ENCODE data around the gene VILL. TPM values are rescaled to one million over a fixed set of nuclear protein-coding genes. Genes with fewer than 3 reads are reported as not detected.

The VILL gene
- total RNA-seq, 2 experiments from 2014 or later, result 14.6 to 15.1 TPM

GRCh38 chr3:37988931-37989525, 1.6 kb upstream of the VILL start:
- no peaks in the 10 kb centered on the region for H3K36me3 Mint-ChIP-seq (ENCODE audit: low read depth)
- POLR2A ChIA-PET, result no interaction called here
- ATAC-seq (no peak), DNase-seq (no peak)
- H3K4me3 Mint-ChIP-seq, result no peak overlapping the region
- H3K9me3 Mint-ChIP-seq (ENCODE audit: insufficient read depth), result no peaks in the 10 kb centered on the region
- H3K27ac Mint-ChIP-seq, result no peak overlapping the region
- CTCF ChIA-PET, result no interaction called here
- peaks cover 7% of the 10 kb centered on the region for H3K4me1 Mint-ChIP-seq (ENCODE audit: low read depth)
- H3K27me3 Mint-ChIP-seq (ENCODE audit: low read depth), result peaks cover 3% of the 10 kb centered on the region

- DNase-seq (no peak), ATAC-seq (no peak)
- Mint-ChIP-seq H3K27ac (no peak overlapping the region), H3K36me3 (ENCODE audit: low read depth) (no peaks in the 10 kb centered on the region), H3K4me1 (ENCODE audit: low read depth) (peaks cover 16% of the 10 kb centered on the region), H3K27me3 (ENCODE audit: low read depth) (peaks cover 3% of the 10 kb centered on the region), H3K4me3 (no peak overlapping the region), H3K9me3 (ENCODE audit: insufficient read depth) (no peaks in the 10 kb centered on the region)
- POLR2A ChIA-PET, result no interaction called here
- CTCF ChIA-PET, result no interaction called here
Measured at GRCh38 chr3:37989821-37990480, 635 bp upstream of the VILL start.

- Mint-ChIP-seq H3K4me3 (no peak overlapping the region), H3K27me3 (ENCODE audit: low read depth) (peaks cover 3% of the 10 kb centered on the region), H3K4me1 (ENCODE audit: low read depth) (peaks cover 27% of the 10 kb centered on the region), H3K9me3 (ENCODE audit: insufficient read depth) (no peaks in the 10 kb centered on the region), H3K27ac (no peak overlapping the region), H3K36me3 (ENCODE audit: low read depth) (peaks cover 11% of the 10 kb centered on the region)
- CTCF ChIA-PET, result no interaction called here
- POLR2A ChIA-PET, result no interaction called here
- no peak for ATAC-seq
- DNase-seq, result no peak
Measured at GRCh38 chr3:37991109-37991508, 523 bp downstream of the VILL start.

- ChIA-PET POLR2A (interaction anchor here (1.4 kb wide), 1 partner anchor 47 kb away, joined by 3 read pairs; the partner anchor contains the start of gene DLEC1), CTCF (interaction anchor here (1.0 kb wide), 1 partner anchor 17 kb away, joined by 5 read pairs; no protein-coding TSS in a partner anchor)
- Mint-ChIP-seq H3K9me3 (ENCODE audit: insufficient read depth) (no peaks in the 10 kb centered on the region), H3K36me3 (ENCODE audit: low read depth) (peaks cover 18% of the 10 kb centered on the region), H3K4me1 (ENCODE audit: low read depth) (peaks cover 34% of the 10 kb centered on the region), H3K4me3 (no peak overlapping the region), H3K27ac (no peak overlapping the region), H3K27me3 (ENCODE audit: low read depth) (peaks cover 3% of the 10 kb centered on the region)
- ATAC-seq (no peak), DNase-seq (no peak)
Measured at GRCh38 chr3:37991823-37992222, 1.2 kb downstream of the VILL start.

GRCh38 chr3:37992271-37993066, 1.9 kb downstream of the VILL start:
- H3K27ac Mint-ChIP-seq, result peak overlapping the region; percentile 2
- peaks cover 39% of the 10 kb centered on the region for H3K4me1 Mint-ChIP-seq (ENCODE audit: low read depth)
- no peaks in the 10 kb centered on the region for H3K9me3 Mint-ChIP-seq (ENCODE audit: insufficient read depth)
- peaks cover 20% of the 10 kb centered on the region for H3K36me3 Mint-ChIP-seq (ENCODE audit: low read depth)
- H3K27me3 Mint-ChIP-seq (ENCODE audit: low read depth), result peaks cover 3% of the 10 kb centered on the region
- H3K4me3 Mint-ChIP-seq, result peak overlapping the region; percentile 91
- ChIA-PET POLR2A (interaction anchor here (1.4 kb wide), 1 partner anchor 47 kb away, joined by 3 read pairs; the partner anchor contains the start of gene DLEC1), CTCF (interaction anchor here (1.0 to 1.2 kb wide), 3 partner anchors 18 to 25 kb away, joined by 3 to 5 read pairs (median 5); no protein-coding TSS in a partner anchor)
- ATAC-seq (no peak), DNase-seq (no peak)

- H3K27me3 Mint-ChIP-seq (ENCODE audit: low read depth), result peaks cover 3% of the 10 kb centered on the region
- H3K4me1 Mint-ChIP-seq (ENCODE audit: low read depth), result peaks cover 43% of the 10 kb centered on the region
- H3K27ac Mint-ChIP-seq, result no peak overlapping the region
- POLR2A ChIA-PET, result interaction anchor here (1.4 kb wide), 1 partner anchor 46 kb away, joined by 3 read pairs; the partner anchor contains the start of gene DLEC1
- ATAC-seq (no peak), DNase-seq (no peak)
- H3K36me3 Mint-ChIP-seq (ENCODE audit: low read depth), result peaks cover 24% of the 10 kb centered on the region
- CTCF ChIA-PET, result interaction anchor here (1.0 to 1.2 kb wide), 2 partner anchors 19 to 26 kb away, joined by 3 to 5 read pairs; no protein-coding TSS in a partner anchor
- H3K4me3 Mint-ChIP-seq, result peak overlapping the region; percentile 91
- H3K9me3 Mint-ChIP-seq (ENCODE audit: insufficient read depth), result no peaks in the 10 kb centered on the region
Measured at GRCh38 chr3:37993067-37993455, 2.5 kb downstream of the VILL start.

GRCh38 chr3:37993460-37993819, 2.9 kb downstream of the VILL start:
- DNase-seq, result no peak
- H3K36me3 Mint-ChIP-seq (ENCODE audit: low read depth), result peaks cover 28% of the 10 kb centered on the region
- ATAC-seq, result no peak
- POLR2A ChIA-PET, result no interaction called here
- H3K27me3 Mint-ChIP-seq (ENCODE audit: low read depth), result peaks cover 3% of the 10 kb centered on the region
- H3K4me3 Mint-ChIP-seq, result peak overlapping the region; percentile 91
- H3K27ac Mint-ChIP-seq, result peak overlapping the region; percentile 93
- CTCF ChIA-PET, result interaction anchor here (1.0 to 1.2 kb wide), 2 partner anchors 19 to 26 kb away, joined by 3 to 5 read pairs; no protein-coding TSS in a partner anchor
- H3K4me1 Mint-ChIP-seq (ENCODE audit: low read depth), result peaks cover 47% of the 10 kb centered on the region
- no peaks in the 10 kb centered on the region for H3K9me3 Mint-ChIP-seq (ENCODE audit: insufficient read depth)

GRCh38 chr3:37993820-37994638, 3.4 kb downstream of the VILL start:
- peaks cover 51% of the 10 kb centered on the region for H3K4me1 Mint-ChIP-seq (ENCODE audit: low read depth)
- ChIA-PET POLR2A (no interaction called here), CTCF (interaction anchor here (0.6 to 1.2 kb wide), 5 partner anchors 11 to 502 kb away, joined by 3 to 5 read pairs (median 3); partner anchors contain the start of gene EXOG)
- peaks cover 28% of the 10 kb centered on the region for H3K36me3 Mint-ChIP-seq (ENCODE audit: low read depth)
- H3K9me3 Mint-ChIP-seq (ENCODE audit: insufficient read depth), result no peaks in the 10 kb centered on the region
- peak overlapping the region; percentile 91 for H3K4me3 Mint-ChIP-seq
- peaks cover 3% of the 10 kb centered on the region for H3K27me3 Mint-ChIP-seq (ENCODE audit: low read depth)
- DNase-seq (peak; percentile 72), ATAC-seq (peak; percentile 71)
- peak overlapping the region; percentile 93 for H3K27ac Mint-ChIP-seq

- Mint-ChIP-seq H3K27me3 (ENCODE audit: low read depth) (peaks cover 3% of the 10 kb centered on the region), H3K9me3 (ENCODE audit: insufficient read depth) (no peaks in the 10 kb centered on the region), H3K36me3 (ENCODE audit: low read depth) (peaks cover 32% of the 10 kb centered on the region), H3K4me3 (peak overlapping the region; percentile 91), H3K4me1 (ENCODE audit: low read depth) (peaks cover 57% of the 10 kb centered on the region), H3K27ac (peak overlapping the region; percentile 93)
- DNase-seq, result no peak
- CTCF ChIA-PET, result interaction anchor here (0.7 to 1.0 kb wide), 3 partner anchors 10 to 502 kb away, joined by 3 read pairs; partner anchors contain the start of gene EXOG
- POLR2A ChIA-PET, result no interaction called here
- peak; percentile 3 for ATAC-seq
Measured at GRCh38 chr3:37994639-37994972, 4.0 kb downstream of the VILL start.

GRCh38 chr3:37995652-37996641, 5.4 kb downstream of the VILL start:
- no peaks in the 10 kb centered on the region for H3K9me3 Mint-ChIP-seq (ENCODE audit: insufficient read depth)
- no peak for ATAC-seq
- H3K4me1 Mint-ChIP-seq (ENCODE audit: low read depth), result peaks cover 58% of the 10 kb centered on the region
- CTCF ChIA-PET, result interaction anchor here (0.6 to 2.3 kb wide), 26 partner anchors 9 to 505 kb away, joined by 3 to 21 read pairs (median 4); partner anchors contain the start of genes DLEC1 and XYLB
- H3K36me3 Mint-ChIP-seq (ENCODE audit: low read depth), result peaks cover 33% of the 10 kb centered on the region
- POLR2A ChIA-PET, result interaction anchor here (0.6 to 1.0 kb wide), 3 partner anchors 14 to 669 kb away, joined by 3 read pairs; no protein-coding TSS in a partner anchor
- DNase-seq, result peak; percentile 61
- H3K27me3 Mint-ChIP-seq (ENCODE audit: low read depth), result peaks cover 3% of the 10 kb centered on the region
- peak overlapping the region; percentile 93 for H3K27ac Mint-ChIP-seq
- peak overlapping the region; percentile 91 for H3K4me3 Mint-ChIP-seq

Data from activated CD8-positive, alpha-beta T cell treated with anti-CD3 and anti-CD28 coated beads, Interleukin-2, amount 10 ng/mL, durations not matched to agents 7 days and 5 days (primary cell).